HG03439 (cell line): ENCODE measurements around the gene TAS2R41.

Experiments
- ATAC-seq: cut with Tn5 transposase; IDR thresholded peaks from one replicate; pipeline ENCODE4 v1.9.1; 2021; ENCODE audit warnings: mild to moderate bottlenecking, moderate library complexity; ENCODE audit not compliant: unreplicated experiment

Gene TAS2R41

DNA sequence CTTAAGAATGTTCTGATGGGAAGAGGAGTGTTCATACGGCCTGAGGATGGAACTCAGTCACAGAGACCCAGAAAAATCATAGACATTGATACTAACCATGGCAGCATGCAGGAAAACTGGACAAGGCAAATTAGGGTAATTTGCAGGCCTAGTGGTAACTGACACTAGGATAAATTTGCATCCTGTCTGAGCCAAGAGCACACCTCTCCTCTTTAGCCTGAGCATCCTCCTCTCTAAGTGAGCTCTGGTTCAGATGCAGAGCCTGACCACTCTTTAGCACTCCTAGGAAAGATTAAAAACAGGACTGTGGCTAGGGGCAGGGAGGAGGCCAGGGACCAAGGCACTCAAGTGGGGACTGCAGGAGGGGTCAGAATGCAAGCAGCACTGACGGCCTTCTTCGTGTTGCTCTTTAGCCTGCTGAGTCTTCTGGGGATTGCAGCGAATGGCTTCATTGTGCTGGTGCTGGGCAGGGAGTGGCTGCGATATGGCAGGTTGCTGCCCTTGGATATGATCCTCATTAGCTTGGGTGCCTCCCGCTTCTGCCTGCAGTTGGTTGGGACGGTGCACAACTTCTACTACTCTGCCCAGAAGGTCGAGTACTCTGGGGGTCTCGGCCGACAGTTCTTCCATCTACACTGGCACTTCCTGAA, at the start of gene TAS2R41:
TSS of gene TAS2R41 (plus strand) at position 373 of the 650 bp plus-strand sequence. CDS start at position 373, 0 bp downstream.
- ATAC-seq = no peak

GRCh38 chr7:143429770-143430698, 47.6 kb upstream of the TAS2R41 start:
- ATAC-seq = no peak

- ATAC-seq = no peak
These were observed 46.6 kb upstream of the TAS2R41 start for GRCh38 chr7:143431109-143431508.

GRCh38 chr7:143433759-143434158, 43.9 kb upstream of the TAS2R41 start:
- no peak for ATAC-seq

DNA sequence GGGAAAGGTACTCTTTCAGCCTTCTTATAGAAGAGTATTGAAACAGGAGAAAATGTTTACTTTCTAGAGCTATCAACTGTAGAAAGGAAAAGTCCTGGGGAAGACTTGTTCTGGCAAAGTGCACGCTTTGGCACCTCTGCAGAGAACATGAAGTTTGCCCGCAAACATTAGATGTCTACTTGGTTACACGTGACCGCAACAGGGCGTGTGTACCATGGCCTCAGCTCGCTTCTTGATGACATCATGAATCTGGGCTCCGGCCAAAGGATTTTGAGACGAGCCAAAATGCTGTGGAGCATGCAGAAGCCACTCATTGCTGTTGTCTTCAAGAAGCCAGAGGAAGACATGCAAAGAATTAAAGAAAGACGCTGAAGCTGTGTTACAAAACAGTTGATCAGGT, 43.0 kb upstream of the TAS2R41 start:
- ATAC-seq = no peak

DNA sequence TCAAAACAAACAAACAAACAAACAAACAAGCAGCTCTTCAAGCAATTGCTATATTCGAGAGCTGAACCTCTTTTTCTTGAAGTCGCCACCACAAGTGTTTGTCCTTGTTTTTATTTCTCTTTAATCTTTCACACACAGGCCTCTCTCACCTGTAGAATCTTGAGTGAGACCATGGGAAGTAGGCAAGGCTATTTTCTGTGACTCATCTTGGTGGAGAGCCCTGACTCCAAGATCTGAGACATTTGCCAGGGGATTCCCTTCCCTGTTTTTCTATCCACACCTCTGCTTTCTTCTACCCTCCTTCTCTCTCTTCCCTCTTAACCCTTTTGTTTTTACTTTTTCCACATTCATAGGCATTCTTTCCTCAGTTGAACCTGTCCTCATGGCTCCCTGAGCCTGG, 42.4 kb upstream of the TAS2R41 start:
- no peak for ATAC-seq

DNA sequence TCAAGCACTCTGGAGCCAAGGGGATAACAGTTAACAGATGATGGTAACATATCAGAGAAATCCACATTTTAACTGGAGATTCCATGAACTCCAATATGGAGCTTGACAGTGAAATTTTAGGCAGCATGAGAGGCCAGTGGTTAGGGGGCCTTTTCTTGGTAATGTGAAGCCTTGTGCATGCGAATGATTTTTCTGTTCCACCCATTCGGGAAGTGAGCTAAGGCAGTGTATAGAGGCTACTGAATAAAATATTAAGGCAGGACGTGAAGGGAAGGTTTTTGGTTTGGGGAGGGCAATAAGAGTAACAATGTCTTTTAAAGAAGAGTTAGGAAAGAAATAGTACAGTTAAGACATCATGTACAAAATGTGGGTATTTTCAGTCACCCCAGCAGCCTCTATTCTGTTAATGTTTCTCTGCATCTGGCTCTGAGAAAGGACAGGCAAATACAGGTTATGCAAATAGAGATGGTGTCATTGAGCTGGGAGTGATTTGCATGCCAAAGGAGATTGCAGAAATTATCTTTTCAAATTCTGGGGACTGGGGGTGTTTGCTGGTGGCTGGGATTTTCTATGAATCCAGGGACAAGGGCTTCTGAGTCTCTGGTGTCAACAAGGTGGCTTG, 41.2 kb upstream of the TAS2R41 start:
- peak; percentile 74 for ATAC-seq

DNA sequence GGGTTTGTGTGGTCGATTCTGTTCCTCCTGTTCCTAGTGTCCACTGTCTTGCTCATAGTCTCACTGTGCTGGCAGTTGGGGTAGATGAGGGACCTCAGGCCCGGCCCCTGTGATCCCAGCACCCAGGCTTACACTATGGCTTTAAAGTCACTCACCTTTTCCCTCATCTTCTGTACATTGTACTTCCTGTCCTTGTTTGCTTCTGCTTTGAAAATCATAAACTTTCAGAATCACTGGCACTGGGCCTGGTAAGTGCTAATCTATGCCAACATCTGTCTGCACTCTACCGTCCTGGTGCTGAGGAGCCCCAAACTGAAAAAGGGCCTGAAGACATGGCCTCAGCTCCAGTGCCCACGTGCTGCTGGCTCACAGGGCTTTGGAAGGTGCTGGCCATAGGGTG, 40.1 kb upstream of the TAS2R41 start:
- no peak for ATAC-seq

DNA sequence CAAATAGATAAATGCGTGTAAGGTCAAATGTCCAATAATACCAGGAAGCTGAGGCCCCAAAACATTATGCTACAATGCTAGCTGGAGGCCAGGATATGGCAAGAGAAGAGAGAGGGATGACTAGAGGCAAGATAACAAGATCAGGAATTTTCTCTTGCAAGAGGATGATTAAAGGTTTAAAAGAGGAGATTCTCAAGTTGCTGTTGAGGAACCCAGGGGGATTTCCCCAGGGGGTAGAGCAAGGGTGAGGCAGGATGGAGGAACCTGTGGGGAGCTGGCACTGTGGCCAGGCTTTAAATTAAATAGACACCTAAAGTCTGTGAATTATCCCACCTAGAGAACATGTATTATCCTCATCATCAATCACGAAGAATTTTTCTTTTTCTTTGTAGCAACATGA, 37.8 kb upstream of the TAS2R41 start:
- no peak for ATAC-seq

- ATAC-seq = no peak
These were observed 34.5 kb upstream of the TAS2R41 start, which contains the start of gene TAS2R60 for GRCh38 chr7:143443153-143443552. TAS2R60 (plus strand) TSS chr7:143443453; CDS start chr7:143443453, 0 bp downstream.

GRCh38 chr7:143444063-143444782, 33.5 kb upstream of the TAS2R41 start:
- ATAC-seq = no peak

- ATAC-seq = no peak
These were observed 32.9 kb upstream of the TAS2R41 start for GRCh38 chr7:143444785-143445184.

GRCh38 chr7:143447466-143447865, 30.2 kb upstream of the TAS2R41 start:
- ATAC-seq = no peak

- no peak for ATAC-seq
These were observed 29.2 kb upstream of the TAS2R41 start for GRCh38 chr7:143448429-143448828.

DNA sequence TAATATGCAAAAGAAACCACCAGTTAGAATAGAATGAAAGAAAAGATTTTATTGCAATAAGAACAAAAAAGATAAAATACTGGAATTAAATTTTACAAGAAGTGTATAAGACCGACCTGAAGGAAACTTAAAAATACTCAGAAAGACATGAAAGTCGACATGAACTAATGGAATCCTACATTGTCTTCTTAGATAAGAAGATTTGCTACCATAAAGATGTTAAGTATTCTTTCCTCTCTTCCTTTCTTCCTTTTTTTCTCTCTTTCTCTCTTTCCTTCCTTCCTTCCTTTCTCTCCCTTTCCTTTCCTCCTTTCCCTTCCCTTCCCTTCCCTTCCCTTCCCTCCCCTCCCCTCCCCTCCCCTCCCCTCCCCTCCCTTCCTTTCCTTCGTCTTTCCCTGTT, 27.9 kb upstream of the TAS2R41 start:
- no peak for ATAC-seq

GRCh38 chr7:143451122-143451521, 26.6 kb upstream of the TAS2R41 start:
- ATAC-seq = no peak

- ATAC-seq = no peak
These were observed 25.9 kb upstream of the TAS2R41 start for GRCh38 chr7:143451746-143452145.

DNA sequence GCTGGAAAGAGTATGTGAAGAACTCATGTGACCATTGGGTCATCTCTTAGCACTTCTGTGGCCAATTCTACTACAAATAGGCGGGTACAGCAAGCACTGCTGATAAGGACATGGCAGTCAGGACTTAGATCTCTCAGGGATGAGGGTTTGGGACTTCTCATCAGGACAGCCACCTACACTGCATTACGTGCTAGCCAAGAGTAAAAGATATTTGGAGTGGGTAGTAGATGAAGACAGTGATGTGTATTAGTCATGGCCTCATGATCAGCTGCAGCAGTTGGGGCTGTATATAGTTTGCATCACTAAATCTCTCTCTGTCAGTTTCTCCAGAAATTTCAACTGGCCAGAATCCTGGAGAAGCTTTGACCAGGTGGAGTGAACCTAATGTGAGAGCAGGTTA, 25.2 kb upstream of the TAS2R41 start:
- ATAC-seq = no peak

DNA sequence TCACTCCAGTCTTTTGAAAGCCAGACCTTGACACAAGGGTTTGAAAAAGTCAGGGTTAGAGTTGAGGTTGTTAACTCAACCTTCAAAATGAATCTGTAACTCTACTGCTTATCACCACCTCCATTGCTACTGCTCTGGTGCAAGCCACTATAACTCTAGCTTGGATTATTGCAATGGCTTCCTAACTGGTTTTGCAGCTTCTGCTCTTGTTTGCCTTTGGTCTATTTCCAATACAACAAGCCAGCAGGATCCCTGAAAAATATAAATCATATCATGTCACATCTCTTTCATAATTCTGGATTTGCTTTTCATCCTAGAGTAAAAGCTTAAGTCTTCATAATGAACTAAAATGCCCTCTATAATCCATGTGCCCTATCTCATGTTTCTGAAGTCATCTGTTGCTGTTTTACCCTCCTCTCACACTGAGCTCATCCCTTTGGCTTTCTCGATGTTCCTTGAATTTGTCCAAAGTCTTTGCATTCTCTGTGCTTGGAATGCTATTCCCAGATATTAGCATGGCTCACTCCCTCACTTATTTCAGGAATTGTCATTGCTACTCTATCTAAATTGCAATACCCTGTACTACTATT, 23.5 kb upstream of the TAS2R41 start:
- no peak for ATAC-seq

DNA sequence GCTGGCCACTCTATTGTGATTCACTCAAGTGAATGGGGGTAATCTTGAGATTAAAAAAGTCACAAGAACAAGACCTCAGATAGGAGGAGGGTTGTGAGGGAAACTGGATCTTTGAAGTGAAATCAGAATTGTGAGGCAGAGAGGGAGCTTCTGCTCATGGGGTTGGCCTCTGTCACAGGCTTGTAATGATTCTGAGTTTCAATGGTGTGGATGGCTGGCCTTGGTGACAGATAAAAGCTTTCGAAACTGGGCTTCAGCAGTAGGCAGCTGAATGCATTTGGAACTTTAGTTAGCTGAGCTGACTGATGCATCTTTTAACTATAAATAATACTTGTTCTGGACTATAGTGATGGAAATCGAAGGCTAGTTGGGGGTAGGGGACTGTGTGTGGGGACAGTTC, 22.2 kb upstream of the TAS2R41 start:
- ATAC-seq = no peak

- no peak for ATAC-seq
These were observed 21.7 kb upstream of the TAS2R41 start for GRCh38 chr7:143455942-143456341.
